Adrenal gland (tissue), 12 donors: Measurements from ENCODE around the gene DNAH2. TPM values are rescaled to one million over a fixed set of nuclear protein-coding genes. Genes with fewer than 3 reads are reported as not detected.

Source experiments
- DNase-seq, 7 donors: peaks; one replicate each; pipeline ENCODE4 v3.0.0-alpha.2; 2019 to 2020
- H3K27ac ChIP-seq, 5 donors: fragments of 200-600 bp; sonication (generic) in 4 of 5; 1 replicate in 3 of 5; 2 replicates in 2 of 5; pipeline versions ENCODE4 v1.5.1 to v1.8.0; 2016 to 2020; ENCODE audit warnings: mild to moderate bottlenecking in 1 of 5
- H3K27me3 ChIP-seq: fragments of 200-600 bp; 2 replicates; pipeline ENCODE4 v1.8.0; 2021
- H3K36me3 ChIP-seq, 2 donors: fragments of 200-600 bp; replicated peaks in 1 of 2; 1 replicate in 1 of 2; 2 replicates in 1 of 2; pipeline versions ENCODE4 v1.5.1 to v1.8.0; 2018 to 2022
- H3K4me1 ChIP-seq, 2 donors: fragments of 200-600 bp; replicated peaks in 1 of 2; 1 replicate in 1 of 2; 2 replicates in 1 of 2; pipeline versions ENCODE4 v1.5.1 to v1.8.0; 2018 to 2021
- H3K4me3 ChIP-seq, 4 donors: fragments of 200-600 bp; sonication (generic) in 3 of 4; one replicate each; pipeline ENCODE4 v1.5.1; 2016 to 2018
- H3K9me3 ChIP-seq, 3 donors: fragments of 200-600 bp; sonication (generic) in 1 of 3; replicated peaks in 1 of 3; 1 replicate in 2 of 3; 2 replicates in 1 of 3; pipeline versions ENCODE4 v1.5.1 to v1.8.0; 2016 to 2021
- CTCF ChIP-seq, 6 experiments: fragments of 450-650 bp in 4 of 6; fragments of 200-600 bp in 2 of 6; sonication (generic) in 1 of 6; IDR thresholded peaks; 1 replicate in 5 of 6; 2 replicates in 1 of 6; pipeline versions ENCODE4 v1.5.1 to v1.8.0; 2016 to 2021; ENCODE audit warnings: antibody characterized with exemption in 6 of 6, mild to moderate bottlenecking in 2 of 6, moderate library complexity in 1 of 6
- POLR2A ChIP-seq, 2 donors: fragments of 450-650 bp; IDR thresholded peaks; one replicate each; pipeline ENCODE4 v1.6.1; 2017; ENCODE audit warnings: antibody characterized with exemption in 2 of 2, mild to moderate bottlenecking in 2 of 2, moderate library complexity in 1 of 2
- WGBS, 4 donors: extraction: QIAGEN DNeasy Blood & Tissue Kit in 2 of 4; methylation state at CpG; one replicate each; pipeline versions ENCODE4 v1.1.5 to v1.1.7; 2013 to 2017; 5-methylcytosine and 5-hydroxymethylcytosine counted together
- intact Hi-C, 2 donors: fragments of 100-400 bp; cut with DNase I; formaldehyde crosslinking; loops; one replicate each; pipeline versions ENCODE4 v1.14.1 to v1.15.0; 2022 to 2023
- polyA plus RNA-seq, 3 donors: library from polyadenylated mRNA; stranded (reverse); fragments of 200-250 nt in 2 of 3; fragments of 350-450 nt in 1 of 3; fragmentation: Illumina TruSeq in 1 of 3; extraction: RNeasy Lipid Tissue Mini Kit (QIAGEN cat#74804) in 1 of 3; gene quantifications; one replicate each; pipeline ENCODE4 v1.2.3, GENCODE V29; 2013 to 2014
- total RNA-seq, 9 donors: library from RNA; depleted of rRNA in 4 of 9; stranded (reverse); fragments of >200 nt in 4 of 9; fragments of 120-200 nt in 1 of 9; fragmentation: NEBNext Ultra II Directional in 1 of 9; extraction: Animal tissue kit (Norgen Biotek cat#: 25700) in 1 of 9; gene quantifications; one replicate each; pipeline versions ENCODE4 v1.1.0 to v1.2.4, GENCODE V29; 2013 to 2023
- donor health status: healthy with polysubstance abuse.
- donor health status: Bipolar disorder and iron deficiency.
- donor health status: DM: yes; HTN: yes; CAD: no.
- donor health status: DM: no; HTN: no; CAD: no.
- donor health status: DM: no; HTN: no; CAD: no.
- donor health status: DM: yes; HTN: yes; CAD: no.

DNAH2 gene
- total and polyA plus RNA-seq, 12 donors: 0.02 to 0.26 (median 0.07) TPM

- WGBS, 4 donors: 14 to 25% (median 18%) methylated on average over 7 to 19 of the region's 19 CpGs
- Histone ChIP-seq H3K4me3 (no peak overlapping the region), H3K27ac (no peak overlapping the region), H3K27me3 (peaks cover 20% of the 10 kb centered on the region), H3K4me1 (peaks cover 7 to 9% of the 10 kb centered on the region in 2 donors), H3K9me3 (no peaks in the 10 kb centered on the region), H3K36me3 (no peaks in the 10 kb centered on the region)
- intact Hi-C loops: no loop called here
- TF ChIP-seq POLR2A (IDR thresholded peaks at IDR 0.05): no peak
- TF ChIP-seq CTCF (IDR thresholded peaks at IDR 0.05): no peak
- DNase-seq: no peak
Measured at GRCh38 chr17:7712111-7712771, 5.3 kb upstream of the DNAH2 start.

- Histone ChIP-seq H3K9me3 (no peaks in the 10 kb centered on the region), H3K4me1 (peaks cover 11 to 14% of the 10 kb centered on the region in 2 donors), H3K36me3 (no peaks in the 10 kb centered on the region), H3K4me3 (no peak overlapping the region), H3K27ac (no peak overlapping the region), H3K27me3 (peaks cover 20% of the 10 kb centered on the region)
- no peak for DNase-seq
- intact Hi-C loops: no loop called here
- WGBS, 4 donors: 29 to 36% (median 32%) methylated on average over 6 to 9 of the region's 9 CpGs
- TF ChIP-seq CTCF (IDR thresholded peaks at IDR 0.05): no peak
- TF ChIP-seq POLR2A (IDR thresholded peaks at IDR 0.05): no peak
Measured at GRCh38 chr17:7713782-7714181, 3.8 kb upstream of the DNAH2 start.

- intact Hi-C loops: no loop called here
Measured at GRCh38 chr17:7714721-7715594, 2.6 kb upstream of the DNAH2 start.

More at GRCh38 chr17:7714721-7715594, 2.6 kb upstream of the DNAH2 start:
- H3K4me3 ChIP-seq: no peak overlapping the region
- TF ChIP-seq POLR2A (IDR thresholded peaks at IDR 0.05): no peak
- TF ChIP-seq CTCF (IDR thresholded peaks at IDR 0.05): no peak
- H3K9me3 ChIP-seq: no peaks in the 10 kb centered on the region
- no peaks in the 10 kb centered on the region for H3K36me3 ChIP-seq
- 55 to 64% (median 62%) methylated on average over 6 to 10 of the region's 10 CpGs for WGBS, 4 donors
- peaks cover 20% of the 10 kb centered on the region for H3K27me3 ChIP-seq
- peaks cover 11 to 14% of the 10 kb centered on the region in 2 donors for H3K4me1 ChIP-seq
- no peak overlapping the region for H3K27ac ChIP-seq
- DNase-seq: no peak
